Activated naive CD8-positive, alpha-beta T cell treated with anti-CD3 and anti-CD28 coated beads, Interleukin-2, amount 10 ng/mL, durations not matched to agents 7 days and 5 days (primary cell): ENCODE results near the gene SPTBN1. TPM values are rescaled to one million over a fixed set of nuclear protein-coding genes. Genes with fewer than 3 reads are reported as not detected.

Experiments used
- ATAC-seq: fragments of 150-1000 bp; cut with Tn5 transposase; one replicate; pipeline ENCODE4 v1.10.0; 2021; ENCODE audit warnings: low read depth, moderate library complexity
- POLR2A ChIA-PET: fragments of 350-600 bp; sonication (Branson Sonifier 250); formaldehyde crosslinking; loops from one replicate; lab custom pipeline; 2021; ENCODE audit warnings: antibody characterized with exemption; lab: Charles Lee
- DNase-seq: peaks from one replicate; pipeline ENCODE4 v3.0.0; 2021
- H3K27ac Mint-ChIP-seq: one replicate; pipeline ENCODE4 v1.8.0; 2022; ENCODE audit warnings: mild to moderate bottlenecking, mixed read lengths
- H3K27me3 Mint-ChIP-seq: one replicate; pipeline ENCODE4 v1.8.0; 2022; ENCODE audit warnings: mild to moderate bottlenecking, moderate library complexity, mixed read lengths
- H3K36me3 Mint-ChIP-seq: one replicate; pipeline ENCODE4 v1.8.0; 2021; ENCODE audit warnings: mild to moderate bottlenecking, mixed read lengths
- H3K4me1 Mint-ChIP-seq: one replicate; pipeline ENCODE4 v1.8.0; 2021; ENCODE audit warnings: mixed read lengths
- H3K4me3 Mint-ChIP-seq: one replicate; pipeline ENCODE4 v1.8.0; 2022; ENCODE audit warnings: mild to moderate bottlenecking, moderate library complexity, mixed read lengths
- H3K9me3 Mint-ChIP-seq: one replicate; pipeline ENCODE4 v1.8.0; 2021; ENCODE audit warnings: mixed read lengths
- total RNA-seq, 2 experiments: library from RNA; stranded (reverse); gene quantifications; one replicate each; pipeline ENCODE4 v1.2.3, GENCODE V29; 2021

The SPTBN1 gene
- total RNA-seq, 2 experiments from 2014 or later = 120 to 127 TPM

DNA sequence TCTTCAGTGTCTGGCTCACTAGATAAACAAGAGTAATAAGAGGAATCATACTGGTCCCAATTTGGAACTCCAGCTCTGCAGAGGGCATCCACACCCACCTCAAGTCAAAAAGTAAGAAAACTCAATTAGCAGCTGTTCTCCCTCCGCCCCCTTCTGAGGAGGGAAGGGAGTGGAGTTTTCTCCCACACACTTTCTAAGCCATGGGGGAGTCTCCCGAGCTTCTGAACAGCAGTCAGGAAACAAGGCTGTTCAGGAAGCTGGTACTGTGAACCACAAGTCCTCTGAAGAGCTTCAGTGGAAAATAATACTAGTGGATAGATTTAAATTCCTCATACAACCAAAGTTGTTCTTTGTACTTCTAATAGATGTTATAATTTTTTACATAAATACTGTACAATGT is 32.9 kb upstream of the SPTBN1 start:
- H3K4me3 Mint-ChIP-seq = no peak overlapping the region
- POLR2A ChIA-PET = no interaction called here
- peaks cover 5% of the 10 kb centered on the region for H3K36me3 Mint-ChIP-seq
- DNase-seq = no peak
- H3K9me3 Mint-ChIP-seq = peaks cover 8% of the 10 kb centered on the region
- H3K4me1 Mint-ChIP-seq = peaks cover 20% of the 10 kb centered on the region
- no peak for ATAC-seq
- H3K27me3 Mint-ChIP-seq = peaks cover 6% of the 10 kb centered on the region
- H3K27ac Mint-ChIP-seq = no peak overlapping the region

DNA sequence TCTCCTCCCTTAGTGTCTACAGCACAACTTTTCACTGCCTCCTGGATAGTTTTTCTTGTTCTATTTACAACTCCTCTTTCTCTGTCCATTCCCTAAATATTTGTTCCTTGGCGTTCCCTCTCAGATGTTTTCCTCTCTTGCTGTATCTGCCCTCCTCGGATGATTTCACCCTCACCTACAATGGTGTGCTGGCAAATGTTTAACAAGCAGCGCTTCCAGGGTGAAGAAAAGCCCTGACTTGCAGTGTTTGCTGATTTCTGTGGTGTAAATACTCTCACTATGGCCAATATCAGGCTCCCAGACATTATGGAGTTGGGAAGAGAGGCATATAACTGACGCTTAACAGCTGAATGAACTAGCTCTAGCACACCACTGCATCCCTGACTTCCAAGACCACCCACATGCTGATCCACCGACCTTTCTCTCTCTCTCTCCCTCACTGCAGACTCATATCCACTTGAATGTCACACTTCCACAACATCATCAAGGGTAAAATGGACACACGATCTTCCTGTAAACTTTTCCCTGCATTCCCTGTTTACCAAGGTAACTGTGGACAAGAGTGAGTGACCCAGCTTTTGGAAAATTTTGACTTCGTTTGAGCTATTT is 31.5 kb upstream of the SPTBN1 start:
- DNase-seq = no peak
- Mint-ChIP-seq H3K27ac (no peak overlapping the region), H3K36me3 (peaks cover 8% of the 10 kb centered on the region), H3K27me3 (peaks cover 4% of the 10 kb centered on the region), H3K4me1 (peaks cover 21% of the 10 kb centered on the region), H3K4me3 (no peak overlapping the region), H3K9me3 (peaks cover 8% of the 10 kb centered on the region)
- POLR2A ChIA-PET = no interaction called here
- no peak for ATAC-seq

- Mint-ChIP-seq H3K4me1 (peaks cover 9% of the 10 kb centered on the region), H3K9me3 (no peaks in the 10 kb centered on the region), H3K27ac (no peak overlapping the region), H3K36me3 (peaks cover 3% of the 10 kb centered on the region), H3K27me3 (peaks cover 4% of the 10 kb centered on the region), H3K4me3 (no peak overlapping the region)
- no peak for DNase-seq
- ATAC-seq = no peak
- POLR2A ChIA-PET = no interaction called here
Measured at GRCh38 chr2:54428108-54428831, 27.9 kb upstream of the SPTBN1 start.

DNA sequence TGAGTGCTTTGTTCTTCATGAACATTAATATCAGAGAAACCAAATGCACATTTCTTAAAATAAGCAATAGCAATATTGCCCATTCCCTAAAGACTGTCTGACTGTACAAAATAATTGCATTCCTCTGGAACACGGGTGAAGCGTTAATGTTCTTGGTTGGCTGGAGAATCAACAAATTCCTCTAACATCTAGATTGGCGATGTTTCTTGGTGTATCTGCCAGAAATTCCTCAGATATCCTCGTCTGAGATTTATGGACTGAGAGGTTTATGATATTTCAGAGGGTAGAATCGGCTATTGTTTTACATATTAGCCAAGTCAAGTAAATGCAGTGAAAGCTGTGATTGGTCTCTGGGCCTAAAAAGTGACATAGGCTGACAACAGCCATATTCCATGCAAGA is 27.1 kb upstream of the SPTBN1 start:
- Mint-ChIP-seq H3K27ac (no peak overlapping the region), H3K4me1 (peaks cover 9% of the 10 kb centered on the region), H3K36me3 (peaks cover 3% of the 10 kb centered on the region), H3K4me3 (no peak overlapping the region), H3K9me3 (no peaks in the 10 kb centered on the region), H3K27me3 (peaks cover 4% of the 10 kb centered on the region)
- DNase-seq = no peak
- ATAC-seq = no peak
- POLR2A ChIA-PET = no interaction called here

- DNase-seq = no peak
- H3K9me3 Mint-ChIP-seq = no peaks in the 10 kb centered on the region
- peak overlapping the region; percentile 26 for H3K4me3 Mint-ChIP-seq
- peaks cover 9% of the 10 kb centered on the region for H3K4me1 Mint-ChIP-seq
- ATAC-seq = peak; percentile 42
- POLR2A ChIA-PET = no interaction called here
- peaks cover 3% of the 10 kb centered on the region for H3K36me3 Mint-ChIP-seq
- peaks cover 4% of the 10 kb centered on the region for H3K27me3 Mint-ChIP-seq
- H3K27ac Mint-ChIP-seq = no peak overlapping the region
Measured at GRCh38 chr2:54429811-54430551, 26.1 kb upstream of the SPTBN1 start.

DNA sequence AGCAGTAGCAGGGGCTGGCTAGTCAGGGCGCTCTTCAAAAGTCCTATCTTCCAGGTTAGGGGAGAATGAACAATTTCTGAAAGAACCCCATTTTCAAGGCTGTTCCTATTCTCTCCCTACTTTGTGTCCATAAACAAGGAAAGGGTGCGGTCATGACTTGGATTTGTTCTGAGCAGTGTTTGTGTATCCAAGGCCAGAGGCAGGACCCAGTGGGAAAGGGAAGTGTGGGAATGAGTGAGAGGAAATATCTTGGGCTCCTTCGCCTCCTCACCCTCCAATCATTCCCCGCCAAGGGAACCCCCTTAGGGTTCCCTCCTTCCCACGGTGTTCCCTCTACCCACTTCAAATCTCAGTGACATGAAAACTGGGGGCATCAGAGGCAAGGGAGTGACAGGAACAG is 25.5 kb upstream of the SPTBN1 start:
- ATAC-seq (no peak), DNase-seq (no peak)
- H3K27me3 Mint-ChIP-seq = peaks cover 4% of the 10 kb centered on the region
- H3K4me1 Mint-ChIP-seq = peaks cover 9% of the 10 kb centered on the region
- no peak overlapping the region for H3K4me3 Mint-ChIP-seq
- no peaks in the 10 kb centered on the region for H3K9me3 Mint-ChIP-seq
- POLR2A ChIA-PET = no interaction called here
- H3K36me3 Mint-ChIP-seq = peaks cover 3% of the 10 kb centered on the region
- H3K27ac Mint-ChIP-seq = no peak overlapping the region

DNA sequence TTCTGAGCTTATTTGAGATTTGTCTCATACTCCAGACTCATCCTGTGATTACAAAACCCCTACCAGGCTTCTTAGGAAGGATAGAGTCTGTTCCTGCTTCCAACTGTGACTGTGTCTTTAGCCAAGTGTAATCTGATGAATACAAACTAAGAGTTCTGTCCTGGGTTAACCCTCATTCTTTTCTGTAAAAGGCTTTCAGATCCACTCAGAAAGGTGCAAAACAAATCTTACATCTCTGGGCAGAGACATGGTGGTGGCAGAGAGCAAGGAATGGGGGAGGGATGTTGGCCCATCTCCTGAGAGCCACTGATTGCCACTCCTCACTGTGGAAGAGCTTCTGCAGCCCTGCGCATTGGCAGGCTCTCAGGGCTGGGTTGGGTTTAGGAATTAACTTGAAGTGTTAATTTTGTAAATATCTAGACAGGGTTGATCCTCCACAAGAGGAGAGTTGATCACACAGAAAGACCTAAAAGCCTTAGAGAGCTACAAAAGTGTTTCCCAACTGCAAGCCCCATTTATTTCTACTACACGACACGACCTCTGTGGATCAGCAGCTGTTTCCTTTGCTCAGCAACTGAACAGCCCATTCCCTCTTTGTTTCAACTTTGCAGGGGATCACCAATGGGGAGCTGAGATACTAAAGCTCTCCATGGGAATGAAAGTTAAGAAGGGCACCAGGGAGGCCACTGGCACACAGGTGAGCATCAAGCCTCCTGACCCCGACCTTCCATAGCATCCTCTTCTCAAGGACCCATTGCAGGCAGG is 23.7 kb upstream of the SPTBN1 start:
- Mint-ChIP-seq H3K4me3 (no peak overlapping the region), H3K4me1 (peaks cover 9% of the 10 kb centered on the region), H3K36me3 (peaks cover 3% of the 10 kb centered on the region), H3K27ac (no peak overlapping the region), H3K27me3 (peaks cover 7% of the 10 kb centered on the region), H3K9me3 (no peaks in the 10 kb centered on the region)
- no peak for DNase-seq
- POLR2A ChIA-PET = interaction anchor here (0.5 kb wide), 1 partner anchor 165 kb away, joined by 4 read pairs; no protein-coding TSS in a partner anchor
- ATAC-seq = no peak

DNA sequence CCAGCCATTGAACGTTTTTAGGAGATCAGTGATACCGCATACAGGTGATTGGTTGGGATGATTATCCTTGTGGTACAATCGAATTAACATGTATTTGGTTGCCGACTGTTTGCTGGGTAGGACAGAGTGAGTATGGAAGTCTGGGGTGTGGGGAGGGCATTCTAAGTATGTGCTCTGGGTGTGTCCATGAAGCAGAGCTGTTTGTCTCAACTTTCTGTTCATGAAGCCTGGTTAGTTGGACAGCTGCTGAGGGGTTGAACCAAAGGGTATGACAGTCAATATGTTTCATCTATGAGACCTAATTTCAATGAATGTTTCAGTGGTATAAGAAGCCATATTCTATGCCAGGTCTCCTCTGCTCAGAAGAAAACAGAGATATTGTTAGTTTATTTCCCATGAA is 21.9 kb upstream of the SPTBN1 start:
- Mint-ChIP-seq H3K4me1 (peaks cover 9% of the 10 kb centered on the region), H3K27me3 (peaks cover 9% of the 10 kb centered on the region), H3K9me3 (no peaks in the 10 kb centered on the region), H3K4me3 (no peak overlapping the region), H3K36me3 (peaks cover under 1% of the 10 kb centered on the region), H3K27ac (no peak overlapping the region)
- no peak for DNase-seq
- no peak for ATAC-seq
- POLR2A ChIA-PET = no interaction called here

GRCh38 chr2:54434711-54435110 is 21.4 kb upstream of the SPTBN1 start:
- Mint-ChIP-seq H3K4me3 (no peak overlapping the region), H3K27me3 (peaks cover 9% of the 10 kb centered on the region), H3K4me1 (peaks cover 6% of the 10 kb centered on the region), H3K36me3 (no peaks in the 10 kb centered on the region), H3K9me3 (no peaks in the 10 kb centered on the region), H3K27ac (no peak overlapping the region)
- POLR2A ChIA-PET = no interaction called here
- DNase-seq (no peak), ATAC-seq (no peak)

GRCh38 chr2:54435325-54436226 is 20.6 kb upstream of the SPTBN1 start:
- Mint-ChIP-seq H3K27me3 (peaks cover 9% of the 10 kb centered on the region), H3K36me3 (no peaks in the 10 kb centered on the region), H3K4me1 (no peaks in the 10 kb centered on the region), H3K27ac (no peak overlapping the region), H3K9me3 (no peaks in the 10 kb centered on the region), H3K4me3 (no peak overlapping the region)
- ATAC-seq (no peak), DNase-seq (no peak)
- POLR2A ChIA-PET = no interaction called here

GRCh38 chr2:54437588-54437987 is 18.5 kb upstream of the SPTBN1 start:
- DNase-seq (no peak), ATAC-seq (no peak)
- H3K9me3 Mint-ChIP-seq = no peaks in the 10 kb centered on the region
- H3K27me3 Mint-ChIP-seq = peaks cover 13% of the 10 kb centered on the region
- POLR2A ChIA-PET = no interaction called here
- no peaks in the 10 kb centered on the region for H3K4me1 Mint-ChIP-seq
- H3K27ac Mint-ChIP-seq = no peak overlapping the region
- no peaks in the 10 kb centered on the region for H3K36me3 Mint-ChIP-seq
- no peak overlapping the region for H3K4me3 Mint-ChIP-seq

DNA sequence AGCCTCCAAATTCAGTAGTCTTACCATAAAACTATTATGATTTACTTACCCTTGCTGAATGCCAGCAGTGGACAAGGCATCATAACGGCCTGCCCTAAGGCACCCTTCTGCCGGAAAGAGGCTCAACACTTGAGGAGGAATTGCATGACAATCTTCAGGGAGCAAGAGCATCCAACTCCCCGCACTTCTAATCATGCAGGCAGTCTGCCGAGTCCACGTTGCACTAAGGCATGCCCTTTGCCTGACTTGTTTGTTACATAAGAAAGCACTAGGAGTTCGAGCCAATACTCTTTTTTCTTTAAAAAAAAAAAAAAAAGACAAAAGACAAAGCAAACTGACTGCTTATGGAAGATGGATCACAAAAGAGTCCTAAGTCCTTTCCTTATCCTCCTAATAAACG is 17.9 kb upstream of the SPTBN1 start:
- no peak for ATAC-seq
- no peak for DNase-seq
- Mint-ChIP-seq H3K27ac (no peak overlapping the region), H3K9me3 (no peaks in the 10 kb centered on the region), H3K4me1 (no peaks in the 10 kb centered on the region), H3K4me3 (no peak overlapping the region), H3K36me3 (no peaks in the 10 kb centered on the region), H3K27me3 (peaks cover 13% of the 10 kb centered on the region)
- POLR2A ChIA-PET = no interaction called here
